ENCODE data around the gene TBC1D5.

The TBC1D5 gene

DNA sequence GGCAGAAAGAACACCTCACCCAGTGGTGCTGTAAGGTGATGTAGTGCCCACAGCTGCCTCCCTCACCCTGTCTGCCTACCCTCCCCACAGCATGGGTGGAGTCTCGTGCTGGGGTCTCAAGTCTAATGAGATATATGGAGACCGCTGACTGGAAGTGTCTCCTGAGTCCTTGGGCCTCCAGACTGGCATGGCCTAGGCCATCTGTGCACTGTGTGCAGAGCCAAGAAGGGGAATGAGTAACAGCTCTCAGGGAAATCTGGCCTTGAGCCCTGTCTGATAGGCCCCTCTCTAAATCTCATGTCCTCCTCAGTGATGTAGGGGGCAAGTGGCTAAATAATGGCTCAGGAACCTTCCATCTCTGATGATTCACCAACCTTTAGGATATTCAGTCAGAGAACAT, 580.3 kb downstream of the TBC1D5 start:
- TF ChIP-seq SNAI2 (CRISPR knock-in tag; IDR thresholded peaks at IDR 0.05): no peak
- TF ChIP-seq, protein P1, sequence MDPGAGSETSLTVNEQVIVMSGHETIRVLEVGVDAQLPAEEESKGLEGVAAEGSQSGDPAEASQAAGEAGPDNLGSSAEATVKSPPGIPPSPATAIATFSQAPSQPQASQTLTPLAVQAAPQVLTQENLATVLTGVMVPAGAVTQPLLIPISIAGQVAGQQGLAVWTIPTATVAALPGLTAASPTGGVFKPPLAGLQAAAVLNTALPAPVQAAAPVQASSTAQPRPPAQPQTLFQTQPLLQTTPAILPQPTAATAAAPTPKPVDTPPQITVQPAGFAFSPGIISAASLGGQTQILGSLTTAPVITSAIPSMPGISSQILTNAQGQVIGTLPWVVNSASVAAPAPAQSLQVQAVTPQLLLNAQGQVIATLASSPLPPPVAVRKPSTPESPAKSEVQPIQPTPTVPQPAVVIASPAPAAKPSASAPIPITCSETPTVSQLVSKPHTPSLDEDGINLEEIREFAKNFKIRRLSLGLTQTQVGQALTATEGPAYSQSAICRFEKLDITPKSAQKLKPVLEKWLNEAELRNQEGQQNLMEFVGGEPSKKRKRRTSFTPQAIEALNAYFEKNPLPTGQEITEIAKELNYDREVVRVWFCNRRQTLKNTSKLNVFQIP (CRISPR knock-in tag; IDR thresholded peaks at IDR 0.05; ENCODE audit: borderline replicate concordance, low read depth): no peak
- no peak for TF ChIP-seq GLIS3 (CRISPR knock-in tag; IDR thresholded peaks at IDR 0.05)
- no peak for TF ChIP-seq ZNF70 (CRISPR knock-in tag; IDR thresholded peaks at IDR 0.05)
- no peak for TF ChIP-seq RARB (CRISPR knock-in tag; IDR thresholded peaks at IDR 0.05)
- no peak for TF ChIP-seq ZNF8 (CRISPR knock-in tag; IDR thresholded peaks at IDR 0.05)
- TF ChIP-seq TCF4 (CRISPR knock-in tag; IDR thresholded peaks at IDR 0.05; ENCODE audit: borderline replicate concordance): no peak
- TF ChIP-seq, protein P2, sequence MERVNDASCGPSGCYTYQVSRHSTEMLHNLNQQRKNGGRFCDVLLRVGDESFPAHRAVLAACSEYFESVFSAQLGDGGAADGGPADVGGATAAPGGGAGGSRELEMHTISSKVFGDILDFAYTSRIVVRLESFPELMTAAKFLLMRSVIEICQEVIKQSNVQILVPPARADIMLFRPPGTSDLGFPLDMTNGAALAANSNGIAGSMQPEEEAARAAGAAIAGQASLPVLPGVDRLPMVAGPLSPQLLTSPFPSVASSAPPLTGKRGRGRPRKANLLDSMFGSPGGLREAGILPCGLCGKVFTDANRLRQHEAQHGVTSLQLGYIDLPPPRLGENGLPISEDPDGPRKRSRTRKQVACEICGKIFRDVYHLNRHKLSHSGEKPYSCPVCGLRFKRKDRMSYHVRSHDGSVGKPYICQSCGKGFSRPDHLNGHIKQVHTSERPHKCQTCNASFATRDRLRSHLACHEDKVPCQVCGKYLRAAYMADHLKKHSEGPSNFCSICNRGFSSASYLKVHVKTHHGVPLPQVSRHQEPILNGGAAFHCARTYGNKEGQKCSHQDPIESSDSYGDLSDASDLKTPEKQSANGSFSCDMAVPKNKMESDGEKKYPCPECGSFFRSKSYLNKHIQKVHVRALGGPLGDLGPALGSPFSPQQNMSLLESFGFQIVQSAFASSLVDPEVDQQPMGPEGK (CRISPR knock-in tag; IDR thresholded peaks at IDR 0.05; ENCODE audit: borderline replicate concordance): no peak
- no peak for TF ChIP-seq ZFP3 (CRISPR knock-in tag; IDR thresholded peaks at IDR 0.05)
- TF ChIP-seq ISL1 (CRISPR knock-in tag; IDR thresholded peaks at IDR 0.05): no peak
- no peak for ATAC-seq

DNA sequence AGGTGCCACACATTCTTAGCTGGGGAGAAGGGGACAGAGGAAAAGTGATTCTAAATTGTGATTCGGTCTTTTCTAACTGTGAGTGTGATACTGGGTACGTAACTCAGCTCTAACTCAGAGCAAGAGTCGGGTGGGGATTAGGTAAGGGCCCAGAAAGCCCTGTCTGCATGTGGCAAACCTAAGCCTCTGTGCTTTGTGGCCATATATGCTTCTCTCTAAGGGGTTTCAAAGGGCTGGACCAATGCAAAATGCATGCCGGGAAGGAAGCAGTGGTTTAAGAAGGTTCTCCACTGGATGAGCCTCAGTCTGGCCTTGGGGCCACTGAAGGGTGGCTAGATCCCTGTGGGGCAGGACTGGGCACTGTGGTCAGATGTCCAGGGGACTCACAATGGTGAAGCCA, 581.8 kb downstream of the TBC1D5 start:
- ATAC-seq: no peak
- TF ChIP-seq RARB (CRISPR knock-in tag; IDR thresholded peaks at IDR 0.05) (no peak), ZNF70 (CRISPR knock-in tag; IDR thresholded peaks at IDR 0.05) (no peak), ZNF8 (CRISPR knock-in tag; IDR thresholded peaks at IDR 0.05) (no peak)
- TF ChIP-seq, protein P3, sequence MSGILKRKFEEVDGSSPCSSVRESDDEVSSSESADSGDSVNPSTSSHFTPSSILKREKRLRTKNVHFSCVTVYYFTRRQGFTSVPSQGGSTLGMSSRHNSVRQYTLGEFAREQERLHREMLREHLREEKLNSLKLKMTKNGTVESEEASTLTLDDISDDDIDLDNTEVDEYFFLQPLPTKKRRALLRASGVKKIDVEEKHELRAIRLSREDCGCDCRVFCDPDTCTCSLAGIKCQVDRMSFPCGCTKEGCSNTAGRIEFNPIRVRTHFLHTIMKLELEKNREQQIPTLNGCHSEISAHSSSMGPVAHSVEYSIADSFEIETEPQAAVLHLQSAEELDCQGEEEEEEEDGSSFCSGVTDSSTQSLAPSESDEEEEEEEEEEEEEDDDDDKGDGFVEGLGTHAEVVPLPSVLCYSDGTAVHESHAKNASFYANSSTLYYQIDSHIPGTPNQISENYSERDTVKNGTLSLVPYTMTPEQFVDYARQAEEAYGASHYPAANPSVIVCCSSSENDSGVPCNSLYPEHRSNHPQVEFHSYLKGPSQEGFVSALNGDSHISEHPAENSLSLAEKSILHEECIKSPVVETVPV (CRISPR knock-in tag; IDR thresholded peaks at IDR 0.05): no peak

DNA sequence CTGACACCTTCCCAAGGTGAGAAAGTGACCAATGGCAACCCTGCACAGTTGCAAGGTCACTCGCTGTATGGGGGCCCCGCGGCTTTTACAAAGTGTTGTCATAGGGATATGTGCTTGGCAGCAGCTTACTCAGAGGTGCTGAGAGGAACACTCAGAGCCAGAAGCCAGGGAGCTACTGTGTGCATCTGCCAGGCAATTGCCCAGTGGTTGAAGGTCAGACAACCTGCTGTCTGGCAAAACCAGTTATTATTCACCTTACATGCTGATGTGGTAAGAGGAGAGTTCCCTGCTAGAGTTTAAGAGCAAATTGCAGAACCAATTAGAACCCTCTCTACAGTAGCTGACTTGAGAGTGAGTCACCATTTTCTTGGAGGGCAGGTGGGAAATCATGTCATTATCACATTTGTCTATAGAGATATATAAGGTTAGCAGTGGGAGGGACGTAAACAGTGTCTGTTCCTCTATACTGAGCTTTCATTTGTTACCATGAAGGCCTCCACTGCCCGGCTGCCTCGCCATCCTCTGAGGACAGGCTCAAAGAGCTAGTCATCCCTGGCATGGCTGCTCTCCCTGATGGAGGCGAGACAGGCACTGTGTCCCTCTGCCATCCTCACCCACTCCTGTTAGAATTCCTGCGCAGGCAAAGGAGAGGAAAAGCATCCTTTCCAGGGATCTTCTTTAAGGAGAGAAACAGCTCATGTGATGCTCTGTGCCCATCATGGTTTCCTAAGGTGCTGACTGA, 583.3 kb downstream of the TBC1D5 start:
- TF ChIP-seq, protein P2 (CRISPR knock-in tag; IDR thresholded peaks at IDR 0.05; ENCODE audit: borderline replicate concordance): no peak
- no peak for TF ChIP-seq RARB (CRISPR knock-in tag; IDR thresholded peaks at IDR 0.05)
- TF ChIP-seq ISL1 (CRISPR knock-in tag; IDR thresholded peaks at IDR 0.05): no peak
- TF ChIP-seq BACH2 (CRISPR knock-in tag; IDR thresholded peaks at IDR 0.05; ENCODE audit: borderline replicate concordance): no peak
- no peak for TF ChIP-seq ZNF70 (CRISPR knock-in tag; IDR thresholded peaks at IDR 0.05)
- TF ChIP-seq CSDC2 (CRISPR knock-in tag; IDR thresholded peaks at IDR 0.05): no peak
- no peak for TF ChIP-seq ZNF565 (CRISPR knock-in tag; conservative IDR thresholded peaks at IDR 0.05; ENCODE audit: low read depth)
- TF ChIP-seq, protein P4, sequence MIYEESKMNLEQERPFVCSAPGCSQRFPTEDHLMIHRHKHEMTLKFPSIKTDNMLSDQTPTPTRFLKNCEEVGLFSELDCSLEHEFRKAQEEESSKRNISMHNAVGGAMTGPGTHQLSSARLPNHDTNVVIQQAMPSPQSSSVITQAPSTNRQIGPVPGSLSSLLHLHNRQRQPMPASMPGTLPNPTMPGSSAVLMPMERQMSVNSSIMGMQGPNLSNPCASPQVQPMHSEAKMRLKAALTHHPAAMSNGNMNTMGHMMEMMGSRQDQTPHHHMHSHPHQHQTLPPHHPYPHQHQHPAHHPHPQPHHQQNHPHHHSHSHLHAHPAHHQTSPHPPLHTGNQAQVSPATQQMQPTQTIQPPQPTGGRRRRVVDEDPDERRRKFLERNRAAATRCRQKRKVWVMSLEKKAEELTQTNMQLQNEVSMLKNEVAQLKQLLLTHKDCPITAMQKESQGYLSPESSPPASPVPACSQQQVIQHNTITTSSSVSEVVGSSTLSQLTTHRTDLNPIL (CRISPR knock-in tag; IDR thresholded peaks at IDR 0.05; ENCODE audit: low read depth): no peak
- TF ChIP-seq, protein P5, sequence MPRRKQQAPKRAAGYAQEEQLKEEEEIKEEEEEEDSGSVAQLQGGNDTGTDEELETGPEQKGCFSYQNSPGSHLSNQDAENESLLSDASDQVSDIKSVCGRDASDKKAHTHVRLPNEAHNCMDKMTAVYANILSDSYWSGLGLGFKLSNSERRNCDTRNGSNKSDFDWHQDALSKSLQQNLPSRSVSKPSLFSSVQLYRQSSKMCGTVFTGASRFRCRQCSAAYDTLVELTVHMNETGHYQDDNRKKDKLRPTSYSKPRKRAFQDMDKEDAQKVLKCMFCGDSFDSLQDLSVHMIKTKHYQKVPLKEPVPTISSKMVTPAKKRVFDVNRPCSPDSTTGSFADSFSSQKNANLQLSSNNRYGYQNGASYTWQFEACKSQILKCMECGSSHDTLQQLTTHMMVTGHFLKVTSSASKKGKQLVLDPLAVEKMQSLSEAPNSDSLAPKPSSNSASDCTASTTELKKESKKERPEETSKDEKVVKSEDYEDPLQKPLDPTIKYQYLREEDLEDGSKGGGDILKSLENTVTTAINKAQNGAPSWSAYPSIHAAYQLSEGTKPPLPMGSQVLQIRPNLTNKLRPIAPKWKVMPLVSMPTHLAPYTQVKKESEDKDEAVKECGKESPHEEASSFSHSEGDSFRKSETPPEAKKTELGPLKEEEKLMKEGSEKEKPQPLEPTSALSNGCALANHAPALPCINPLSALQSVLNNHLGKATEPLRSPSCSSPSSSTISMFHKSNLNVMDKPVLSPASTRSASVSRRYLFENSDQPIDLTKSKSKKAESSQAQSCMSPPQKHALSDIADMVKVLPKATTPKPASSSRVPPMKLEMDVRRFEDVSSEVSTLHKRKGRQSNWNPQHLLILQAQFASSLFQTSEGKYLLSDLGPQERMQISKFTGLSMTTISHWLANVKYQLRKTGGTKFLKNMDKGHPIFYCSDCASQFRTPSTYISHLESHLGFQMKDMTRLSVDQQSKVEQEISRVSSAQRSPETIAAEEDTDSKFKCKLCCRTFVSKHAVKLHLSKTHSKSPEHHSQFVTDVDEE (CRISPR knock-in tag; IDR thresholded peaks at IDR 0.05): no peak
- TF ChIP-seq TOX (CRISPR knock-in tag; IDR thresholded peaks at IDR 0.05; ENCODE audit: borderline replicate concordance): no peak
- no peak for TF ChIP-seq ZNF8 (CRISPR knock-in tag; IDR thresholded peaks at IDR 0.05)
- no peak for TF ChIP-seq TCF4 (CRISPR knock-in tag; IDR thresholded peaks at IDR 0.05; ENCODE audit: borderline replicate concordance)
- TF ChIP-seq, protein P1 (CRISPR knock-in tag; IDR thresholded peaks at IDR 0.05; ENCODE audit: borderline replicate concordance, low read depth): no peak
- no peak for TF ChIP-seq ARNTL (CRISPR knock-in tag; IDR thresholded peaks at IDR 0.05; ENCODE audit: borderline replicate concordance, low read depth)
- TF ChIP-seq ZFP3 (CRISPR knock-in tag; IDR thresholded peaks at IDR 0.05): no peak
- no peak for TF ChIP-seq ZFP30 (CRISPR knock-in tag; IDR thresholded peaks at IDR 0.05)
- TF ChIP-seq ZC3H10 (CRISPR knock-in tag; IDR thresholded peaks at IDR 0.05): no peak
- no peak; the same call in 2 of the 3 replicates for ATAC-seq

All from SK-N-SH treated with all-trans-retinoic acid at 6 μM for 48 hours (cell line).